Aorta (tissue), 5 donors: ENCODE results near the gene TPD52L1. TPM values are rescaled to one million over a fixed set of nuclear protein-coding genes. Genes with fewer than 3 reads are reported as not detected.

Experiments used
- ATAC-seq: fragments of 200-7000 bp; cut with Tn5 transposase; one replicate; pipeline ENCODE4 v1.9.1; 2022; ENCODE audit warnings: moderate library complexity; ENCODE audit not compliant: low FRiP score
- DNase-seq, 2 donors: peaks; one replicate each; pipeline ENCODE4 v3.0.0-alpha.2; 2020
- H3K27ac ChIP-seq, 2 donors: one replicate each; pipeline ENCODE4 v1.5.1; 2013; ENCODE audit warnings: low read length in 2 of 2, mild to moderate bottlenecking in 2 of 2, moderate library complexity in 2 of 2, control low read depth in 1 of 2, inconsistent platforms in 1 of 2, low read depth in 1 of 2
- H3K27me3 ChIP-seq, 2 donors: one replicate each; pipeline ENCODE4 v1.6.1; 2013; ENCODE audit warnings: control low read depth in 1 of 2, low read length in 1 of 2, mild to moderate bottlenecking in 1 of 2, moderate library complexity in 1 of 2; ENCODE audit not compliant: insufficient read depth in 2 of 2, control insufficient read depth in 1 of 2
- H3K36me3 ChIP-seq, 2 donors: one replicate each; pipeline ENCODE4 v1.6.1; 2013; ENCODE audit warnings: control low read depth in 1 of 2, low read length in 1 of 2, mild to moderate bottlenecking in 1 of 2; ENCODE audit not compliant: insufficient read depth in 2 of 2, control insufficient read depth in 1 of 2
- H3K4me1 ChIP-seq, 2 donors: one replicate each; pipeline ENCODE4 v1.6.1; 2013; ENCODE audit warnings: low read length in 2 of 2, control low read depth in 1 of 2, mild to moderate bottlenecking in 1 of 2, moderate library complexity in 1 of 2; ENCODE audit not compliant: insufficient read depth in 2 of 2, control insufficient read depth in 1 of 2
- H3K4me3 ChIP-seq, 2 donors: one replicate each; pipeline ENCODE4 v1.5.1; 2013; ENCODE audit warnings: low read length in 2 of 2, control low read depth in 1 of 2, mild to moderate bottlenecking in 1 of 2
- H3K9me3 ChIP-seq: one replicate; pipeline ENCODE4 v1.6.1; 2013; ENCODE audit warnings: mild to moderate bottlenecking, low read length; ENCODE audit not compliant: control insufficient read depth
- WGBS, 2 donors: extraction: QIAGEN DNeasy Blood & Tissue Kit; methylation state at CpG; one replicate each; pipeline ENCODE4 v1.1.7; 2013; 5-methylcytosine and 5-hydroxymethylcytosine counted together
- intact Hi-C, 2 donors: fragments of 100-400 bp; cut with DNase I; formaldehyde crosslinking; loops; one replicate each; pipeline versions ENCODE4 v1.14.2 to v1.15.0; 2022
- polyA plus RNA-seq, 2 donors: library from polyadenylated mRNA; stranded (reverse); fragments of 200-250 nt; gene quantifications; one replicate each; pipeline ENCODE4 v1.2.3, GENCODE V29; 2013
- total RNA-seq, 2 donors: library from RNA; stranded (reverse); fragmentation: NEBNext Ultra II Directional; extraction: Animal tissue kit (Norgen Biotek cat#: 25700); gene quantifications; one replicate each; pipeline ENCODE4 v1.2.1, GENCODE V29; 2021
- donor health status: healthy with polysubstance abuse.
- donor health status: Bipolar disorder and iron deficiency.
- donor health status: DM: no; HTN: no; CAD: no.
- donor health status: DM: no; HTN: no; CAD: no.
- donor health status: DM: yes; HTN: yes; CAD: no.

TPD52L1 gene
- total and polyA plus RNA-seq, 4 donors = 25.5 to 78.0 (median 46.5) TPM

GRCh38 chr6:125201961-125202729 is 48.6 kb downstream of the TPD52L1 start:
- peak; percentile 81 to 86 for DNase-seq
- intact Hi-C loops = loop anchor here in 1 of 2 donors (5.0 kb wide), 1 partner anchor 60 kb away; no protein-coding TSS in a partner anchor
- Histone ChIP-seq H3K27me3 (peaks cover 0 to 2% of the 10 kb centered on the region in 2 donors), H3K36me3 (no peaks in the 10 kb centered on the region), H3K4me1 (peaks cover 8 to 12% of the 10 kb centered on the region in 2 donors), H3K9me3 (no peaks in the 10 kb centered on the region), H3K27ac (peak overlapping the region in 1 of 2 donors; percentile 45), H3K4me3 (no peak overlapping the region)
- ATAC-seq = no peak
- 23 to 26% methylated on average over 7 of the region's 7 CpGs for WGBS, 2 donors

- Histone ChIP-seq H3K4me3 (no peak overlapping the region), H3K27ac (peak overlapping the region in 1 of 2 donors; percentile 38), H3K36me3 (no peaks in the 10 kb centered on the region), H3K9me3 (no peaks in the 10 kb centered on the region), H3K4me1 (peaks cover 8 to 12% of the 10 kb centered on the region in 2 donors), H3K27me3 (peaks cover 0 to 2% of the 10 kb centered on the region in 2 donors)
- DNase-seq (no peak), ATAC-seq (no peak)
- intact Hi-C loops = loop anchor here in 1 of 2 donors (5.0 kb wide), 1 partner anchor 59 kb away; no protein-coding TSS in a partner anchor
These were observed 49.8 kb downstream of the TPD52L1 start for GRCh38 chr6:125203395-125203794.

DNA sequence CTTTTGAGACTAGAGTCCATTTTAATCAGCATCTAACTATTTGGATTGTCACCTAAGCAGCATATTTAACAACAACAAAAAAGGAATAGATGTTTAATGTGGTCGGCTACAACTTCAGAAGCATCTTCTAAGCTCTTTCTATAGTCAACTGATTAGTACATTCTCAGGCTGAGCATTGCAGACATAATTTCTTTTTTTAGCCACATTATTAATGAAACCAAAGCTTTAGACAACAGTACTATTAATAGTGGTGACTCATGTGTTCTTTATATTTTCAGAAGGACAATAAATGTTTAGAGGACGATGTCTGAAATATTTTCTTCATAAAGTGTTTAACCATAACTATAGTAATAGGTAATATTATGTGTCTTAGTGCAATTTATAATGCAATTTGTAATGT is 52.4 kb downstream of the TPD52L1 start:
- no peak for ATAC-seq
- H3K4me1 ChIP-seq = peaks cover 4 to 5% of the 10 kb centered on the region in 2 donors
- H3K36me3 ChIP-seq = no peaks in the 10 kb centered on the region
- no peaks in the 10 kb centered on the region for H3K27me3 ChIP-seq
- no peak overlapping the region for H3K4me3 ChIP-seq
- no peaks in the 10 kb centered on the region for H3K9me3 ChIP-seq
- DNase-seq = no peak
- WGBS, 2 donors = 8 to 10% methylated on average over 2 of the region's 2 CpGs
- intact Hi-C loops = no loop called here
- H3K27ac ChIP-seq = no peak overlapping the region

DNA sequence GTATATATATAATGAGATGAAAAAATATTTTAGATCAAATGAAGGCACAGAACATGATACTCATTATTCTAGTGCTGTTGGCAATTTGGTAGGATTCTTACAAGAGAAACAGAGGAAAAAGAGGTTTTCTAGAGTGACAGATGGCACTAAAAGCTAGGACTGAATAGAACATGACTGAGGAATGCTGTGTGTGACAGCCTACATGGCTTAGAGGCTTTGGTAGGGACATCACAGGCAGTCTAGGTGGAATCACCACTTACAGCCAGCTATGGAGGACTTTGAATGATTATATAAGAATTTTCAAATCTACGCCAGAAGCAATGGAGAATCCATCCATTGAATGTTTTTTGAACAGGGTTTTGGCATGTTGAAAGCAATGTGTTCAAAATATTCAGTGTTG is 52.8 kb downstream of the TPD52L1 start:
- Histone ChIP-seq H3K9me3 (no peaks in the 10 kb centered on the region), H3K4me3 (no peak overlapping the region), H3K4me1 (peaks cover 1 to 4% of the 10 kb centered on the region in 2 donors), H3K27ac (no peak overlapping the region), H3K27me3 (no peaks in the 10 kb centered on the region), H3K36me3 (no peaks in the 10 kb centered on the region)
- intact Hi-C loops = no loop called here
- ATAC-seq (no peak), DNase-seq (no peak)
- WGBS, 2 donors = 97% methylated on average over 1 of the region's 1 CpG

GRCh38 chr6:125207956-125208355 is 54.4 kb downstream of the TPD52L1 start:
- WGBS, 2 donors = 68% methylated on average over 1 of the region's 1 CpG
- intact Hi-C loops = no loop called here
- ATAC-seq (no peak), DNase-seq (no peak)
- H3K27me3 ChIP-seq = no peaks in the 10 kb centered on the region
- no peaks in the 10 kb centered on the region for H3K9me3 ChIP-seq
- no peak overlapping the region for H3K4me3 ChIP-seq
- no peak overlapping the region for H3K27ac ChIP-seq
- H3K36me3 ChIP-seq = no peaks in the 10 kb centered on the region
- peaks cover 0 to 5% of the 10 kb centered on the region in 2 donors for H3K4me1 ChIP-seq

DNA sequence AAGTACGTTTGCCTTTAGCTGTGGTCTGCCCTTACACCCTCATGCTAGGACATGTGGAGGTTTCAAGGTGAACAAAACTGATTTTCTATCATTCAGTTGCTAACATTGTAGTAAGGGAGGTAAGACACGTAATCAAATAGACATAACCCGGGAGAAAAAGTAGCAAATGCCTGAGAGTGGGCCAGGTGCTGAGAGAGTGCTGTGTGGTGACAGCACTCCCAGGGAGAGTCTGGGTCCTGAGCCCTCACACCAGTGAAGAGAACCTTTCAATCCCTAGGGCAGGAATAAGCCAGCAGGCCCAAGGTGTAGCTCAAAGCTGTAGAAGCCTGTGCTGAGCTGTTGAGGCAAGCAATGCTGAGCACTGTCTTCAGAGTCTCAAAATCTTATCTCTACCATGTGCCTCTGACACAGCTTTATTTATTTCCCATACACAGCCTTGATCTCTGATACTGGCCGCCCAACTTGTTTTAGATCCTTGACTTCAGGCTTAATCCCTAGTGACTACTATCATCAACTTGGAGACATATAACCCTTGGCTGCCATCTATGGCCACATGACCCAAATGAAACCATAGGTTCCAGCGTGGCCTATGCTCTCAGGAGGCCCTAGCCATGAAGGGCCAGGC is 55.2 kb downstream of the TPD52L1 start:
- no peaks in the 10 kb centered on the region for H3K36me3 ChIP-seq
- H3K4me1 ChIP-seq = peaks cover 0 to 5% of the 10 kb centered on the region in 2 donors
- intact Hi-C loops = no loop called here
- ATAC-seq (no peak), DNase-seq (no peak)
- H3K4me3 ChIP-seq = no peak overlapping the region
- H3K27ac ChIP-seq = no peak overlapping the region
- no peaks in the 10 kb centered on the region for H3K27me3 ChIP-seq
- no peaks in the 10 kb centered on the region for H3K9me3 ChIP-seq
- 94 to 95% methylated on average over 5 of the region's 5 CpGs for WGBS, 2 donors

DNA sequence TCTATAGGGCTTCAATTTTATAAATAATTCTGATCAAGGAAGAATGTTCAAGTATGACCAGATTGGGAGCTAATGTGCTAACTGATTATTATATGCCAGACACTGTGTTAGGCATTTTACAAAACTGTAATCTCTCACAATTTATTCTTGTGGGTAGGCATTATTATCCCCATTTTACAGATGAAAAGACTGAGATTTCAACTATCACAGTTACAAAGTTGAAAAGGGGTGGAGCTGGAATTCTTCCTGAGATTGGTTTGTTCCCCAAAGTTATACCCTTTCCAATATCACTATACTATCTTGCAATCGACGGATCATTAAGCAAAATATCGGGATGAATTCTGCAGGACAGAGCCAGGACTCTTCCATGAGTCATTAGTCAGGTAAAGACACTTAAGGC is 57.1 kb downstream of the TPD52L1 start:
- Histone ChIP-seq H3K27ac (no peak overlapping the region), H3K4me1 (peaks cover 2 to 5% of the 10 kb centered on the region in 2 donors), H3K9me3 (no peaks in the 10 kb centered on the region), H3K4me3 (no peak overlapping the region), H3K27me3 (no peaks in the 10 kb centered on the region), H3K36me3 (no peaks in the 10 kb centered on the region)
- WGBS, 2 donors = 98 to 99% methylated on average over 3 of the region's 3 CpGs
- DNase-seq = no peak
- intact Hi-C loops = no loop called here
- ATAC-seq = no peak

DNA sequence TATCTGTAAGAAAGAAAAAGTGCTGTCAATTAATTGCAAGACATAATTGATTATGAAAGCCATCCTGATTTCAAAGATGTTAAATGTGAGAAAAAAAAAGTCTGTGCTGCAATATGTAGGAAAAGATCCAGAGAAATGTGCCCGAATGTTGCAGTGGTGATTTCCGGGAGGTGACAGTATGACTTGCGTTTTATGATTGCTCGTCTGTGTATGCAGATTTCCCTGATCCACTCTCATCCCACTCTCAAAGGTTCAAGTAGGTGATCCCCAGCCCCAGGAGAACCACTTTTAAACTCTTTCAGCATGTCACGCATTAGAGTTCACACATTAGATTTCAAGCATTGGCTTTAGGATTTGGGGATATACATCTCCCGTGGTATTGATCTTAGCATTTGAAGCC is 57.8 kb downstream of the TPD52L1 start:
- intact Hi-C loops = no loop called here
- Histone ChIP-seq H3K4me1 (peaks cover 2 to 6% of the 10 kb centered on the region in 2 donors), H3K27ac (no peak overlapping the region), H3K27me3 (no peaks in the 10 kb centered on the region), H3K36me3 (no peaks in the 10 kb centered on the region), H3K4me3 (no peak overlapping the region), H3K9me3 (no peaks in the 10 kb centered on the region)
- ATAC-seq (no peak), DNase-seq (no peak)
- 96 to 98% methylated on average over 6 of the region's 6 CpGs for WGBS, 2 donors

- H3K27ac ChIP-seq = no peak overlapping the region
- WGBS, 2 donors = 13 to 15% methylated on average over 2 of the region's 2 CpGs
- no peak overlapping the region for H3K4me3 ChIP-seq
- no peaks in the 10 kb centered on the region for H3K9me3 ChIP-seq
- no peaks in the 10 kb centered on the region for H3K27me3 ChIP-seq
- H3K4me1 ChIP-seq = peaks cover 2 to 5% of the 10 kb centered on the region in 2 donors
- no peak for DNase-seq
- ATAC-seq = no peak
- H3K36me3 ChIP-seq = no peaks in the 10 kb centered on the region
- intact Hi-C loops = no loop called here
These were observed 58.8 kb downstream of the TPD52L1 start for GRCh38 chr6:125212377-125212776.
